Immature natural killer cell (primary cell): ENCODE measurements around the gene PROK1. TPM values are rescaled to one million over a fixed set of nuclear protein-coding genes. Genes with fewer than 3 reads are reported as not detected.
A peak's percentile ranks its signal among the peaks of the same experiment; 100 is the strongest.

Source experiments
- DNase-seq, 3 donors: peaks; one replicate each; pipeline ENCODE4 v3.0.0; 2022; ENCODE audit warnings: mixed read lengths in 1 of 3
- H3K27ac Mint-ChIP-seq, 6 donors: one replicate each; pipeline ENCODE4 v1.8.0; 2020; ENCODE audit warnings: mixed read lengths in 6 of 6, mild to moderate bottlenecking in 5 of 6, inconsistent platforms in 4 of 6, moderate library complexity in 3 of 6
- H3K27me3 Mint-ChIP-seq, 3 donors: one replicate each; pipeline ENCODE4 v1.8.0; 2020 to 2021; ENCODE audit warnings: low read depth in 3 of 3, mild to moderate bottlenecking in 3 of 3, mixed read lengths in 3 of 3, moderate library complexity in 3 of 3, inconsistent platforms in 1 of 3
- H3K36me3 Mint-ChIP-seq, 3 donors: one replicate each; pipeline ENCODE4 v1.8.0; 2020; ENCODE audit warnings: mixed read lengths in 3 of 3, inconsistent platforms in 2 of 3, mild to moderate bottlenecking in 2 of 3
- H3K4me1 Mint-ChIP-seq, 2 donors: one replicate each; pipeline ENCODE4 v1.8.0; 2020; ENCODE audit warnings: inconsistent platforms in 2 of 2, mild to moderate bottlenecking in 2 of 2, mixed read lengths in 2 of 2, moderate library complexity in 1 of 2
- H3K4me3 Mint-ChIP-seq, 5 donors: one replicate each; pipeline ENCODE4 v1.8.0; 2020; ENCODE audit warnings: mild to moderate bottlenecking in 5 of 5, mixed read lengths in 5 of 5, inconsistent platforms in 3 of 5, moderate library complexity in 3 of 5
- H3K9me3 Mint-ChIP-seq, 6 donors: one replicate each; pipeline ENCODE4 v1.8.0; 2020; ENCODE audit warnings: mild to moderate bottlenecking in 6 of 6, mixed read lengths in 6 of 6, inconsistent platforms in 4 of 6, moderate library complexity in 3 of 6
- polyA plus RNA-seq, 3 donors: library from polyadenylated mRNA; unstranded; fragments of 300-500 nt; fragmentation: Illumina TruSeq; gene quantifications; one replicate each; pipeline ENCODE4 v1.2.3, GENCODE V29; 2021

The PROK1 gene
- polyA plus RNA-seq, 3 donors from 2014 or later: not detected

DNA sequence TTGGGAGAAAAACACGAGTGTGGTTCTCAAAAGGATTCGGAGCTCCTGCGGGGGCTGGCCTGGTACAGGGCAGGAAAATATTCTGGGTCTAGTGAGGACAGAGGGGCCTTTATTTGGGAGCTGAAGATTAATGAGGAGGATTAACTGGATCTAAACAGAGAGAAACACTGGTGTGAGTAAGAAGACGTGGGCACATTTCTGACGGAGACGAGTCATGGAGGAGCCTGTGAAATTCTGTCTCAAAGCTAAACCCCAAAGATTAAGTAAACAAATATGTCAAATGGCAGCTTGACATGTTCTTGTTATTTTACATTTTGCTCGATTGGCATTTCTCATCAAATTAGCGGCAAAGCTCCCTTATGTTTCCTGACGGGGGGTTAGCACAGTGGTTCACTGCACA lies 12.8 kb downstream of the PROK1 start:
- H3K27ac Mint-ChIP-seq: no peak overlapping the region
- H3K4me1 Mint-ChIP-seq: no peaks in the 10 kb centered on the region
- H3K36me3 Mint-ChIP-seq: no peaks in the 10 kb centered on the region
- no peaks in the 10 kb centered on the region for H3K9me3 Mint-ChIP-seq
- peaks cover 0 to 1% (median 0%) of the 10 kb centered on the region in 3 donors for H3K27me3 Mint-ChIP-seq
- DNase-seq: no peak
- H3K4me3 Mint-ChIP-seq: no peak overlapping the region

DNA sequence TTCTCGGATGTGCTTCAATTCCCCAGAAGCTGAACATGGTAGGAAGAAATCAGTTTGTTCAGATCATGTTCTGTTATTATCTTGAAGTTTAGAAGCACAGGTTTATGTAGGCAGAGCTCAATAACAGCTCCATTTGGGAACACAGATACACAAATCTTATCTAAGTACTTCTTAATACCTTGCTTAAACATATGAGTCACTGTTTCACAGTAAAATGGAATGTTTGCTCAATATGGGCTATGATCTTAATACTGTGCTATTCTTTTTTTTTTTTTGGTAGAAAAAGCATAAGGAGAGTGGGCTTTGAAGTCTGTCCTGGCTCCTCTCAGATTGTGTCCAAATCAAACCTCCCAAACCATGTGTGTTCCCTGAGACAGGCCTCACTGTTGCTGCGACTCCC lies 13.4 kb downstream of the PROK1 start:
- Mint-ChIP-seq H3K27ac (no peak overlapping the region), H3K4me3 (no peak overlapping the region), H3K4me1 (no peaks in the 10 kb centered on the region), H3K9me3 (no peaks in the 10 kb centered on the region), H3K36me3 (no peaks in the 10 kb centered on the region), H3K27me3 (peaks cover 0 to 1% (median 0%) of the 10 kb centered on the region in 3 donors)
- DNase-seq: no peak

DNA sequence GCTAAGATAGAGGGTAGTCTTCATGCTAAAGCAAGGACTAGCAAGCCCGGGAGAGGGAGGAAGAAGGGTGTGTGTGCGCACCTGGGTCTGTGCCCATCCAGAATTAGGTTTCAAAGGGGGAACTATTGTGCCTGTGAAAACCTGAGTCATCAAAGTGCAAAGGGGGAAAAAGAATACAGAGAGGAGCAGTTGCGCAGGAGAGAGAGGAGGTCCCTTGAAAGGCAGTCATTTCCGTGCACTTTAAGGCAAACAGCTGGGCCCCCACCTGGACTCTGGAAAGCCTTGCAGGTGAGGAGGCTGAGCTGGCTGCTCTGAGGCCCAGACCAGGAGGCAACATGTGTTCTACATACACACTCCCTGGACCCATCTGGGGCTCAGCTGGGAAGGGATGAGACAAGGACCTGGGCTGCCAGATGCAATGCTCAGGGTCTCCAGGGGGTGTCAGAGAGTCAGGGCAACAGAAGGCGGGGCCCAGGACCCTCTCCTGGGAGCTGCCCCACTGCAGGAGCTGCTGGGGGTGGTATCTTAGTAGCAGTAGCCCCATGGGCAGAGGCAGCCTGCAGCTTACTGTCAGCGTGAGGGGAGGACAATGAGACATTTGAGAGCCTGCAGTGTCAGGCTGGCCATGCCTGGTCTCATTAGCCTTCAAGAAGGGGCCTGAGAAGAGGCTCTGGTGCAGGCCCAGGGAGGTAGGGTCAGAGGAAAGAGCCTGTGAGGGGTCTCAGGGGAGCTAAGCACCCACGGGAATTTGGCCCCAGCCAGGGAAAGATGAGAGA lies 14.3 kb downstream of the PROK1 start:
- Mint-ChIP-seq H3K4me1 (no peaks in the 10 kb centered on the region), H3K4me3 (no peak overlapping the region), H3K9me3 (no peaks in the 10 kb centered on the region), H3K36me3 (no peaks in the 10 kb centered on the region), H3K27ac (no peak overlapping the region), H3K27me3 (peaks cover 0 to 1% (median 0%) of the 10 kb centered on the region in 3 donors)
- DNase-seq: no peak

- H3K4me3 Mint-ChIP-seq: no peak overlapping the region
- DNase-seq: no peak
- peaks cover 1 to 4% (median 2%) of the 10 kb centered on the region in 3 donors for H3K27me3 Mint-ChIP-seq
- H3K9me3 Mint-ChIP-seq: no peaks in the 10 kb centered on the region
- no peaks in the 10 kb centered on the region for H3K36me3 Mint-ChIP-seq
- no peak overlapping the region for H3K27ac Mint-ChIP-seq
- H3K4me1 Mint-ChIP-seq: no peaks in the 10 kb centered on the region
Observed at GRCh38 chr1:110465814-110466380, 14.9 kb downstream of the PROK1 start.

DNA sequence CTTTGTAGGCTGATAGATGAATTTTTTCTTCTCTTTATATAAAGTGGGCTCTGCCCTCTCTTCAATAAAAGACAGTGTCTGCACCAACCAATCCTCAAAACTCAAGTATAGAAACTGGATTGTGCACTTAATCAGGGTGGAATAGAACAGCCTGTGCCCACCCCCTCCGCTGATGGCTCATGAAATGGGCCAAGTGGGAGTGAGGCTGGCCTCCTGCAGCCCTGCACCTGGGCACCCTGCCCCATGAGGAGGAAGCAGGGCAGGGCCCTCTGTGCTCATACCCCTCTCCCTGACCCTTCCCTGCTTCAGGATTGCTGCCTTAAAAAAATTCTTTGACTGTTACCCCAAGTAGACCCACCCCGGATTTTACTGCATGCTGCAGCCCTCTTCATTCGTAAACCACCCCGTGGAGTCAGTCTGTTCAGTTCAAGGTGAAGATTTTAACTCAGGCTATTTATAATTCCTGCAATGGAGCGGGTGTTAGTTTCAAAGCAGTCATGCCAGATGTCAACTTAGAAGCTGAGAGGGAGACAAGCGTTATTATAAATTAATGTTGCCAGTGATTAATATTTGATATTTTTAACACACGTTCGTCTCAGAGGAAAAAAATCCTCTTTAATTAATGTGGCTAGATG lies 15.8 kb downstream of the PROK1 start:
- H3K36me3 Mint-ChIP-seq: no peaks in the 10 kb centered on the region
- no peaks in the 10 kb centered on the region for H3K4me1 Mint-ChIP-seq
- no peak overlapping the region for H3K4me3 Mint-ChIP-seq
- H3K27ac Mint-ChIP-seq: no peak overlapping the region
- H3K9me3 Mint-ChIP-seq: no peaks in the 10 kb centered on the region
- H3K27me3 Mint-ChIP-seq: peaks cover 1 to 8% (median 2%) of the 10 kb centered on the region in 3 donors
- no peak for DNase-seq

GRCh38 chr1:110471131-110471530 lies 20.2 kb downstream of the PROK1 start:
- Mint-ChIP-seq H3K4me1 (no peaks in the 10 kb centered on the region), H3K4me3 (no peak overlapping the region), H3K27ac (no peak overlapping the region), H3K9me3 (no peaks in the 10 kb centered on the region), H3K36me3 (no peaks in the 10 kb centered on the region), H3K27me3 (peaks cover 0 to 10% (median 5%) of the 10 kb centered on the region in 3 donors)
- DNase-seq: no peak

DNA sequence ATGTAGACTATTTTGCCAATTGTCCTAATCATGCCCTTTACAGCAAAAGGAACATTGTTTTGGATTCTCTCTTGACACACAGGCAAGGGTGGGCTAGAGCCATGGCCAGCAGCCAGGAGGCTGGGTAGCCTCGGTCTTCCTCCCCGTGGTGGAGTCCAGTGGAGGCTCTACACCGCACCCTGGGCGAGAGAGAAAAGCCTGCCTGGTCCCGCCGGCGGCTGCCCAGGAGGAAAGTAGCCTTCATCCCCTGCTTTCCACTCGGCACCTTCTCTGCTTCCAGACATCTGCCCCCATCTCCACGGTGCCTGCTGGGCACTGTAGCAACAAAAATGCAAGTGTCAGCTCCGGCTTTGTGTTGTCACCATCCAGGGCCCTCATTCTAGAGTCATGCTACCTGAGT lies 21.6 kb downstream of the PROK1 start:
- Mint-ChIP-seq H3K4me3 (no peak overlapping the region), H3K36me3 (no peaks in the 10 kb centered on the region), H3K27me3 (peaks cover 0 to 10% (median 5%) of the 10 kb centered on the region in 3 donors), H3K9me3 (no peaks in the 10 kb centered on the region), H3K4me1 (no peaks in the 10 kb centered on the region), H3K27ac (no peak overlapping the region)
- no peak for DNase-seq

GRCh38 chr1:110474444-110474843 lies 23.5 kb downstream of the PROK1 start:
- DNase-seq: no peak
- H3K27ac Mint-ChIP-seq: no peak overlapping the region
- no peaks in the 10 kb centered on the region for H3K36me3 Mint-ChIP-seq
- H3K9me3 Mint-ChIP-seq: no peaks in the 10 kb centered on the region
- H3K27me3 Mint-ChIP-seq: peaks cover 0 to 10% (median 5%) of the 10 kb centered on the region in 3 donors
- H3K4me1 Mint-ChIP-seq: no peaks in the 10 kb centered on the region
- H3K4me3 Mint-ChIP-seq: no peak overlapping the region

DNA sequence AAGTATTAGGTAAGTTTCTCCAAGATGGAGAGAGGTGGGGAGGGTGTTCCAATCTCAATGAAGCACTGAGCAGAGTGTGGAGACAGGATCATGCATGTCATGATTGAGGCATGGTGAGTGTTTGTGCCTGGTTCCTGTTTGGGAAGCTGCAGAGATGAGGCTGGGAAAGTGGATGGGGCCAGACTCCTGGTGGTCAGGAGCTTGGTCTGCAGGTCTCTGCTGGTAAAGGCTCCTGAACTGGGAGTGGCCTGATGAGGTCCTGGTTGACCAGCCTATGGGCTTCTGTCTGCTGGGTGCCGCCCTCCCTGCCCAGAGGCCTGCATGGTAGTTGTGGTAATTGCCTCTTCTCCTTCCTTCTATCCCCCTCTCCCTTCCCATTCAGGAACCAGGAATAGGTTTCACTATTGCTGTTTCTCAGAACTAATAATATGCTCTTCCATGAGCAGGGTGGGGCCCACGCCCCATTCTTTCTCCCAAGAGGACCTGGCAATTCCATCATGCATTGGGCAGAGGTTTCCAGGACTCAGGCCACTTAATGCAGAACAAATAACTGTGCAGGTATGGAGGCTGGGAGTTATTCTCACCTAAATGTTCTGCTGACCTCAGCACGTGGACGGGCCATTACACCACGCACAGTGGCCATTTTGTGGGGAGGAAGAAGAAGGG lies 24.5 kb downstream of the PROK1 start:
- Mint-ChIP-seq H3K4me3 (no peak overlapping the region), H3K27me3 (peaks cover 0 to 10% (median 5%) of the 10 kb centered on the region in 3 donors), H3K36me3 (no peaks in the 10 kb centered on the region), H3K9me3 (no peaks in the 10 kb centered on the region), H3K27ac (no peak overlapping the region), H3K4me1 (no peaks in the 10 kb centered on the region)
- DNase-seq: no peak

GRCh38 chr1:110476028-110476765 lies 25.2 kb downstream of the PROK1 start:
- no peak overlapping the region for H3K27ac Mint-ChIP-seq
- DNase-seq: no peak
- no peak overlapping the region for H3K4me3 Mint-ChIP-seq
- no peaks in the 10 kb centered on the region for H3K4me1 Mint-ChIP-seq
- no peaks in the 10 kb centered on the region for H3K36me3 Mint-ChIP-seq
- H3K9me3 Mint-ChIP-seq: no peaks in the 10 kb centered on the region
- H3K27me3 Mint-ChIP-seq: peaks cover 0 to 3% (median 3%) of the 10 kb centered on the region in 3 donors

- Mint-ChIP-seq H3K4me1 (no peaks in the 10 kb centered on the region), H3K36me3 (no peaks in the 10 kb centered on the region), H3K9me3 (no peaks in the 10 kb centered on the region), H3K4me3 (no peak overlapping the region), H3K27ac (no peak overlapping the region), H3K27me3 (peaks cover 0 to 3% (median 2%) of the 10 kb centered on the region in 3 donors)
- no peak for DNase-seq
Observed at GRCh38 chr1:110477041-110477440, 26.1 kb downstream of the PROK1 start.

DNA sequence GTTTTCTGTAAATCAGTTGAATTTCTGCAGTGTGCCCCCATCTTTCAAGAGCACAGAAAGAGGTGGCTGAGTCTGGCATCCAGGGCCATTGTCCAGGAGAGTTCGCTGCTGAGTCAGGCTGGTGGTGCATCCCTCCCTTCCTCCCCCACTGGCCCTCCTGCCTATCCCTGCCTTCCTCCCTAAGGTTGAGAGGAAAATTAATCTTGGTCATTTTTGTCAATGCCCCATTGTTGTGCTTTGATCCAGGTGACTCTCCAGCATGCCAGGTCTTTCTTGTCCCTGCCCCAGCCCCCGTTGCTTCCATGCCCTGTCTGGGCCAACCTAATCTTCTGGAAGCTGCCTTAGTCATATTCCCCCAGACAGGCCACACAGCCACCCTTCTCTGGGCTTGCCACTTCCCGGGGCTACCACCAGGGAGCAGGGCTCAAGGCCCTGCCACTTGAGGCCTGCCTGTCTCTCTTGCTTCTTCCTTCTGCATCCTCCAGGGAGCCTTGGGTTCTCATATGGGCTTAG lies 26.6 kb downstream of the PROK1 start:
- Mint-ChIP-seq H3K27ac (peak overlapping the region in 1 of 6 donors; percentile 52), H3K36me3 (no peaks in the 10 kb centered on the region), H3K27me3 (peaks cover 0 to 3% (median 0%) of the 10 kb centered on the region in 3 donors), H3K9me3 (no peaks in the 10 kb centered on the region), H3K4me1 (no peaks in the 10 kb centered on the region), H3K4me3 (no peak overlapping the region)
- DNase-seq: no peak

GRCh38 chr1:110477967-110478640 lies 27.2 kb downstream of the PROK1 start:
- no peak overlapping the region for H3K4me3 Mint-ChIP-seq
- H3K27ac Mint-ChIP-seq: no peak overlapping the region
- DNase-seq: no peak
- H3K9me3 Mint-ChIP-seq: no peaks in the 10 kb centered on the region
- H3K4me1 Mint-ChIP-seq: no peaks in the 10 kb centered on the region
- no peaks in the 10 kb centered on the region for H3K36me3 Mint-ChIP-seq
- peaks cover 0 to 3% (median 0%) of the 10 kb centered on the region in 3 donors for H3K27me3 Mint-ChIP-seq
